HCT116 (cell line): ENCODE data around the gene AAMP. TPM values are rescaled to one million over a fixed set of nuclear protein-coding genes. Genes with fewer than 3 reads are reported as not detected.

Experiments used
- ATAC-seq: fragments of 200-7000 bp; cut with Tn5 transposase; 2 replicates; pipeline ENCODE4 v1.9.1; 2020; ENCODE audit warnings: mild to moderate bottlenecking, moderate library complexity
- BruUV-seq: library from RNA; stranded (reverse); fragments of 400-500 nt; replicated peaks from 2 replicates; lab custom pipeline; 2021; lab: Mats Ljungman, UMichigan
- CTCF ChIA-PET: fragments of 300-600 bp; sonication (Branson Sonifier 250); formaldehyde crosslinking; loops from one replicate; lab custom pipeline; 2021; ENCODE audit warnings: antibody characterized with exemption; lab: Charles Lee
- POLR2A ChIA-PET: fragments of 300-600, 350-600 bp; sonication (Branson Sonifier 250); formaldehyde crosslinking; loops from one replicate; lab custom pipeline; 2021; ENCODE audit warnings: antibody characterized with exemption; lab: Charles Lee
- RAD21 ChIA-PET, 2 experiments: fragments of 300-600 bp; sonication (Branson Sonifier 250); formaldehyde crosslinking; loops; one replicate each; lab custom pipeline; 2023; ENCODE audit warnings: low total read pairs in 2 of 2; ENCODE audit not compliant: uncharacterized antibody in 2 of 2, unreplicated experiment in 2 of 2, low non-redundant PET in 1 of 2; lab: Charles Lee
- DNase-seq: peaks from one replicate; pipeline ENCODE4 v3.0.0-alpha.2; 2010; ENCODE audit warnings: low read depth, low spot score
- H2AFZ ChIP-seq: fragments of 200-600 bp; shearing (Covaris generic), sonication (generic); 2 replicates; pipeline ENCODE4 v1.6.1; 2017; ENCODE audit warnings: low read depth, mixed run types, mixed read lengths, antibody characterized with exemption, low read length; ENCODE audit not compliant: poor library complexity, severe bottlenecking
- H3K27ac ChIP-seq: 2 replicates; pipeline ENCODE4 v1.5.1; 2012; ENCODE audit warnings: low read depth, low read length
- H3K27me3 ChIP-seq: fragments of 200-600 bp; sonication (generic); 2 replicates; pipeline ENCODE4 v1.6.1; 2016; ENCODE audit warnings: mixed run types, low read length, mixed read lengths; ENCODE audit not compliant: insufficient read depth
- H3K36me3 ChIP-seq, 2 experiments: fragments of 200-500 bp in 1 of 2; fragments of 200-600 bp in 1 of 2; sonication (Bioruptor generic) in 1 of 2; sonication (generic) in 1 of 2; 2 replicates each; pipeline versions ENCODE4 v1.5.1 to v1.6.1; 2014 to 2016; ENCODE audit warnings: low read length in 2 of 2, inconsistent platforms in 1 of 2, mixed read lengths in 1 of 2, mixed run types in 1 of 2; ENCODE audit not compliant: insufficient read depth in 2 of 2, control insufficient read depth in 1 of 2
- H3K4me1 ChIP-seq, 2 experiments: fragments of 200-600 bp in 1 of 2; sonication (generic) in 1 of 2; 2 replicates each; pipeline versions ENCODE4 v1.5.1 to v1.6.1; 2012 to 2017; ENCODE audit warnings: low read length in 2 of 2, inconsistent platforms in 1 of 2, mild to moderate bottlenecking in 1 of 2, mixed read lengths in 1 of 2, mixed run types in 1 of 2, moderate library complexity in 1 of 2; ENCODE audit not compliant: insufficient read depth in 2 of 2, control insufficient read depth in 1 of 2
- H3K4me2 ChIP-seq: fragments of 200-600 bp; sonication (generic); 2 replicates; pipeline ENCODE4 v1.6.1; 2017; ENCODE audit warnings: mixed run types, low read length, mixed read lengths
- H3K4me3 ChIP-seq, 2 experiments: fragments of 200-600 bp in 1 of 2; sonication (generic) in 1 of 2; replicated peaks in 1 of 2; 2 replicates each; pipeline ENCODE4 v1.5.1; 2011 to 2016; ENCODE audit warnings: low read length in 2 of 2, control low read depth in 1 of 2, low read depth in 1 of 2, mild to moderate bottlenecking in 1 of 2, mixed read lengths in 1 of 2, mixed run types in 1 of 2
- H3K79me2 ChIP-seq: fragments of 200-600 bp; sonication (generic); 2 replicates; pipeline ENCODE4 v1.6.1; 2017; ENCODE audit warnings: mild to moderate bottlenecking, mixed run types, low read length, moderate library complexity, mixed read lengths; ENCODE audit not compliant: insufficient read depth
- H3K9ac ChIP-seq: fragments of 200-600 bp; sonication (generic); 2 replicates; pipeline ENCODE4 v1.6.1; 2016; ENCODE audit warnings: low read length, mixed read lengths
- H3K9me2 ChIP-seq: fragments of 200-600 bp; sonication (generic), shearing (Covaris generic); 2 replicates; pipeline ENCODE4 v1.6.1; 2017; ENCODE audit warnings: mixed run types, mild to moderate bottlenecking, moderate library complexity; ENCODE audit not compliant: insufficient read depth
- H3K9me3 ChIP-seq, 2 experiments: fragments of 200-500 bp in 1 of 2; fragments of 200-600 bp in 1 of 2; sonication (Bioruptor generic) in 1 of 2; sonication (generic) in 1 of 2; 2 replicates each; pipeline ENCODE4 v1.6.1; 2014 to 2017; ENCODE audit warnings: low read length in 2 of 2, mixed read lengths in 2 of 2, inconsistent platforms in 1 of 2, low read depth in 1 of 2, mild to moderate bottlenecking in 1 of 2, mixed run types in 1 of 2, moderate library complexity in 1 of 2; ENCODE audit not compliant: control insufficient read depth in 1 of 2, insufficient read depth in 1 of 2
- H4K20me1 ChIP-seq: fragments of 200-600 bp; sonication (generic), shearing (Covaris generic); 2 replicates; pipeline ENCODE4 v1.6.1; 2017; ENCODE audit warnings: mixed run types, mild to moderate bottlenecking, moderate library complexity; ENCODE audit not compliant: insufficient read depth
- CEBPB ChIP-seq: IDR thresholded peaks from 2 replicates; pipeline ENCODE4 v1.6.1; 2012; ENCODE audit warnings: low read depth
- CTCF ChIP-seq, 3 experiments: fragments of 200-600 bp in 1 of 3; sonication (generic) in 1 of 3; IDR thresholded peaks in 2 of 3; conservative IDR thresholded peaks in 1 of 3; 2 replicates each; pipeline ENCODE4 v1.5.1; 2012 to 2017; ENCODE audit warnings: low read depth in 2 of 3, low read length in 2 of 3, antibody characterized with exemption in 1 of 3, borderline replicate concordance in 1 of 3, control low read depth in 1 of 3, mild to moderate bottlenecking in 1 of 3, mixed read lengths in 1 of 3, mixed run types in 1 of 3, moderate library complexity in 1 of 3; ENCODE audit not compliant: insufficient read depth in 1 of 3
- ELF1 ChIP-seq: IDR thresholded peaks from 2 replicates; pipeline ENCODE4 v1.6.1; 2012; ENCODE audit warnings: low read depth, borderline replicate concordance
- JUND ChIP-seq: IDR thresholded peaks from 2 replicates; pipeline ENCODE4 v1.6.1; 2012
- ZFX ChIP-seq: fragments of 450-650 bp; IDR thresholded peaks from 2 replicates; pipeline ENCODE4 v1.6.1; 2017
- intact Hi-C: fragments of 100-400 bp; cut with micrococcal nuclease; formaldehyde crosslinking; loops from 2 replicates; pipeline ENCODE4 v1.10.0; 2022
- total RNA-seq: library from RNA; stranded (reverse); gene quantifications from one replicate; pipeline ENCODE4 v1.2.1, GENCODE V29; 2021; ENCODE audit not compliant: unreplicated experiment
- TF ChIP-seq, protein P1 (sequence below): IDR thresholded peaks from 2 replicates; pipeline ENCODE4 v1.6.1; 2012

AAMP gene
- total RNA-seq, 1 experiment from 2014 or later, result 111 TPM

DNA sequence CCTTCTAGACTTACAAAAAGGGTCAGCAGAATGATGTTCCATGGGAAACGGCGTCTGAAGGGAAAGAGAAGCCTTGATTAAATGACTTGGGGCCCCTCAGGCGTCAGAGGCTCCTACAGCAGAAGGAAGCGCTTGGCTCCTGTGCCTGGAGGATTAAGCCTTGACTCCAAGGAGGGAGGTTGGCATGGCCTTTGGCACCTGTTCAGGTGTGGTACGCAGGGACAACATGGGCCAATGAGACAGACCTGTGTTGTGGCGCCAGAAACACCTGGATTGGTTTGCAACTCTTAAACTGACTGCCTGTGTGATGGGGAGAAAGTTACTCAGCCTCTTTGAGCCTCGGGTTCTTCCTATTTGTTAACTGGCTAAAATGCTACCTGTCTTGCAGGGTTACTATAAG, 8.0 kb upstream of the AAMP start:
- no peak overlapping the region for H3K4me2 ChIP-seq
- POLR2A ChIA-PET, result no interaction called here
- DNase-seq, result no peak
- TF ChIP-seq CTCF (IDR thresholded peaks at IDR 0.05 in 2 of 3, conservative IDR thresholded peaks at IDR 0.05 in 1 of 3; ENCODE audit: borderline replicate concordance in 1 of 3, insufficient read depth in 1 of 3, low read depth in 2 of 3, low read length in 2 of 3), result no peak
- no peaks in the 10 kb centered on the region for H3K27me3 ChIP-seq
- no peak overlapping the region for H3K9ac ChIP-seq
- H4K20me1 ChIP-seq, result no peaks in the 10 kb centered on the region
- intact Hi-C loops, result no loop called here
- ATAC-seq, result no peak
- no peak overlapping the region for H3K27ac ChIP-seq
- H3K79me2 ChIP-seq, result peaks cover 10% of the 10 kb centered on the region; the same call in 1 of the 2 replicates
- CTCF ChIA-PET, result no interaction called here
- BruUV-seq, result no TSS peak
- no peak overlapping the region for H3K4me3 ChIP-seq
- RAD21 ChIA-PET, result no interaction called here
- peaks cover 2 to 3% of the 10 kb centered on the region in 2 experiments; a peak in 2 of 4 replicates for H3K4me1 ChIP-seq
- no peaks in the 10 kb centered on the region for H3K9me3 ChIP-seq
- H2AFZ ChIP-seq, result no peak overlapping the region
- no peaks in the 10 kb centered on the region for H3K9me2 ChIP-seq
- peaks cover 40 to 52% of the 10 kb centered on the region in 2 experiments; a peak in 3 of 4 replicates for H3K36me3 ChIP-seq

- ATAC-seq, result no peak
- Histone ChIP-seq H4K20me1 (no peaks in the 10 kb centered on the region), H3K27me3 (no peaks in the 10 kb centered on the region), H3K27ac (no peak overlapping the region), H2AFZ (no peak overlapping the region), H3K4me1 (peaks cover 4 to 10% of the 10 kb centered on the region in 2 experiments; a peak in 2 of 4 replicates)
- intact Hi-C loops, result no loop called here
- TF ChIP-seq ZFX, result no peak
- TF ChIP-seq, protein P1, sequence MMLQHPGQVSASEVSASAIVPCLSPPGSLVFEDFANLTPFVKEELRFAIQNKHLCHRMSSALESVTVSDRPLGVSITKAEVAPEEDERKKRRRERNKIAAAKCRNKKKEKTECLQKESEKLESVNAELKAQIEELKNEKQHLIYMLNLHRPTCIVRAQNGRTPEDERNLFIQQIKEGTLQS, result no peak
- peak in 2 of 3 experiments; percentile 25 to 38; a peak in 2 of 6 replicates for TF ChIP-seq CTCF (IDR thresholded peaks at IDR 0.05 in 2 of 3, conservative IDR thresholded peaks at IDR 0.05 in 1 of 3; ENCODE audit: borderline replicate concordance in 1 of 3, insufficient read depth in 1 of 3, low read depth in 2 of 3, low read length in 2 of 3)
- TF ChIP-seq CEBPB, result no peak
- no peak for TF ChIP-seq ELF1
- TF ChIP-seq JUND, result no peak
- TF ChIP-seq, all 23 proteins: peak for 1
- ChIA-PET RAD21 (no interaction called here), CTCF (no interaction called here), POLR2A (no interaction called here)
- no peak for DNase-seq
- Histone ChIP-seq H3K79me2 (peaks cover 3% of the 10 kb centered on the region; the same call in 1 of the 2 replicates), H3K36me3 (peaks cover 40 to 52% of the 10 kb centered on the region in 2 experiments; a peak in 3 of 4 replicates), H3K9me2 (no peaks in the 10 kb centered on the region), H3K4me2 (no peak overlapping the region), H3K9me3 (no peaks in the 10 kb centered on the region), H3K9ac (no peak overlapping the region), H3K4me3 (no peak overlapping the region)
- no TSS peak for BruUV-seq
Observed at GRCh38 chr2:218276986-218277755, 7.2 kb upstream of the AAMP start.
